IMR-90 (cell line): ENCODE data around the gene TNK2. TPM values are rescaled to one million over a fixed set of nuclear protein-coding genes. Genes with fewer than 3 reads are reported as not detected.

Experiments used
- ATAC-seq: fragments of 200-7000 bp; cut with Tn5 transposase; 2 replicates; pipeline ENCODE4 v1.9.1; 2020; ENCODE audit warnings: low read depth, mild to moderate bottlenecking, moderate library complexity
- BruUV-seq: library from RNA; stranded (reverse); fragments of 400-500 nt; replicated peaks from 2 replicates; lab custom pipeline; 2021; lab: Mats Ljungman, UMichigan
- CTCF ChIA-PET: fragments of 300-600 bp; formaldehyde crosslinking; extraction: SDS; loops from one replicate; lab custom pipeline; 2021; ENCODE audit warnings: antibody characterized with exemption; lab: Yijun Ruan, JAX
- POLR2A ChIA-PET: fragments of 300-600 bp; sonication (Branson Sonifier 250); formaldehyde crosslinking; loops from one replicate; lab custom pipeline; 2022; ENCODE audit warnings: antibody characterized with exemption; ENCODE audit not compliant: unreplicated experiment; lab: Charles Lee
- DNase-seq: peaks from one replicate; pipeline ENCODE4 v3.0.0; 2013
- H2AFZ ChIP-seq: replicated peaks from 2 replicates; pipeline ENCODE3; 2013; ENCODE audit warnings: low read length, mild to moderate bottlenecking; ENCODE audit not compliant: poor library complexity
- H2AK5ac ChIP-seq: 2 replicates; pipeline ENCODE4 v1.6.1; 2013; ENCODE audit warnings: low read depth, low read length, inconsistent platforms
- H2AK9ac ChIP-seq: replicated peaks from 2 replicates; pipeline ENCODE3; 2013; ENCODE audit warnings: mild to moderate bottlenecking, low read depth, low read length, moderate library complexity; ENCODE audit not compliant: poor library complexity
- H2BK120ac ChIP-seq: 2 replicates; pipeline ENCODE4 v1.6.1; 2013; ENCODE audit warnings: low read depth, low read length, inconsistent platforms
- H2BK15ac ChIP-seq: 3 replicates; pipeline ENCODE4 v1.6.1; 2013; ENCODE audit warnings: low read depth, low read length, inconsistent platforms
- H2BK20ac ChIP-seq: 2 replicates; pipeline ENCODE4 v1.6.1; 2013; ENCODE audit warnings: low read depth, mild to moderate bottlenecking, inconsistent platforms, low read length, moderate library complexity
- H2BK5ac ChIP-seq: 2 replicates; pipeline ENCODE4 v1.6.1; 2013; ENCODE audit warnings: mild to moderate bottlenecking, low read depth, low read length, inconsistent platforms; ENCODE audit not compliant: poor library complexity, severe bottlenecking
- H3K14ac ChIP-seq: replicated peaks from 2 replicates; pipeline ENCODE4 v1.6.1; 2013; ENCODE audit warnings: low read depth, low read length, inconsistent platforms
- H3K18ac ChIP-seq: 2 replicates; pipeline ENCODE4 v1.6.1; 2013; ENCODE audit warnings: low read depth, low read length, control low read depth
- H3K23ac ChIP-seq: 2 replicates; pipeline ENCODE4 v1.6.1; 2013; ENCODE audit warnings: low read depth, low read length, inconsistent platforms
- H3K27ac ChIP-seq: 2 replicates; pipeline ENCODE4 v1.5.1; 2013; ENCODE audit warnings: mild to moderate bottlenecking, control low read depth, low read length; ENCODE audit not compliant: insufficient read depth
- H3K27me3 ChIP-seq: 2 replicates; pipeline ENCODE4 v1.6.1; 2013; ENCODE audit warnings: low read length; ENCODE audit not compliant: control insufficient read depth, insufficient read depth
- H3K36me3 ChIP-seq: 2 replicates; pipeline ENCODE4 v1.6.1; 2013; ENCODE audit warnings: low read length, mixed read lengths; ENCODE audit not compliant: control insufficient read depth, insufficient read depth
- H3K4ac ChIP-seq: 2 replicates; pipeline ENCODE4 v1.6.1; 2013; ENCODE audit warnings: low read depth, low read length, inconsistent platforms
- H3K4me1 ChIP-seq: 2 replicates; pipeline ENCODE4 v1.6.1; 2013; ENCODE audit warnings: low read length, mixed read lengths; ENCODE audit not compliant: control insufficient read depth, insufficient read depth
- H3K4me2 ChIP-seq: 2 replicates; pipeline ENCODE4 v1.6.1; 2013; ENCODE audit warnings: low read depth, mild to moderate bottlenecking, control low read depth, low read length, moderate library complexity
- H3K4me3 ChIP-seq: 2 replicates; pipeline ENCODE4 v1.5.1; 2013; ENCODE audit warnings: low read depth, mild to moderate bottlenecking, control low read depth, low read length, moderate library complexity; ENCODE audit not compliant: insufficient read depth
- H3K56ac ChIP-seq: 2 replicates; pipeline ENCODE4 v1.6.1; 2013; ENCODE audit warnings: low read length, inconsistent platforms; ENCODE audit not compliant: insufficient read depth; ENCODE audit errors: extremely low read depth
- H3K79me1 ChIP-seq, 2 experiments: 2 replicates each; pipeline ENCODE4 v1.6.1; 2013; ENCODE audit warnings: low read length in 2 of 2, inconsistent platforms in 1 of 2, low read depth in 1 of 2
- H3K9ac ChIP-seq: 2 replicates; pipeline ENCODE4 v1.6.1; 2013; ENCODE audit warnings: low read depth, low read length, control low read depth
- H3K9me1 ChIP-seq: 2 replicates; pipeline ENCODE4 v1.6.1; 2013; ENCODE audit warnings: low read length, inconsistent platforms; ENCODE audit not compliant: insufficient read depth
- H3K9me3 ChIP-seq: 2 replicates; pipeline ENCODE4 v1.6.1; 2013; ENCODE audit warnings: low read length; ENCODE audit not compliant: control insufficient read depth, insufficient read depth
- H4K20me1 ChIP-seq: 2 replicates; pipeline ENCODE4 v1.6.1; 2013; ENCODE audit warnings: low read length, inconsistent platforms; ENCODE audit not compliant: insufficient read depth
- H4K5ac ChIP-seq: 2 replicates; pipeline ENCODE4 v1.6.1; 2013; ENCODE audit warnings: mild to moderate bottlenecking, low read depth, low read length, control low read depth
- H4K8ac ChIP-seq, 2 experiments: 2 replicates each; pipeline ENCODE4 v1.6.1; 2013; ENCODE audit warnings: low read depth in 2 of 2, low read length in 2 of 2, control low read depth in 1 of 2, inconsistent platforms in 1 of 2
- H4K91ac ChIP-seq: 2 replicates; pipeline ENCODE4 v1.6.1; 2013; ENCODE audit warnings: low read depth, low read length, inconsistent platforms; ENCODE audit not compliant: insufficient read depth
- BHLHE40 ChIP-seq: fragments of 150-350 bp; IDR thresholded peaks from 2 replicates; pipeline ENCODE4 v1.6.1; 2016; ENCODE audit warnings: mild to moderate bottlenecking, low read depth, low read length
- FOS ChIP-seq: fragments of 150-350 bp; IDR thresholded peaks from 2 replicates; pipeline ENCODE4 v1.6.1; 2016; ENCODE audit warnings: low read depth, low read length
- MAFK ChIP-seq: IDR thresholded peaks from 2 replicates; pipeline ENCODE4 v1.6.1; 2012; ENCODE audit warnings: low read depth, low read length, improper control_type of control experiment
- MAZ ChIP-seq: IDR thresholded peaks from 2 replicates; pipeline ENCODE4 v1.6.1; 2012; ENCODE audit warnings: low read depth, mild to moderate bottlenecking, low read length, improper control_type of control experiment, moderate library complexity, borderline replicate concordance
- WGBS, 2 experiments: methylation state at CpG; one replicate each; pipeline versions ENCODE4 v1.1.5 to v1.1.7; 2013; ENCODE audit warnings: missing lambda C conversion rate in 2 of 2; ENCODE audit not compliant: insufficient read length in 1 of 2; ENCODE audit errors: extremely low coverage in 2 of 2; 5-methylcytosine and 5-hydroxymethylcytosine counted together
- dilution Hi-C: fragments of 300-500 bp; cut with HindIII; formaldehyde crosslinking; loops from one replicate; pipeline ENCODE4 v1.14.3; 2018; ENCODE audit warnings: low sequenced_read_pairs; ENCODE audit not compliant: unreplicated experiment
- in situ Hi-C: fragments of 300-500 bp; cut with MboI; formaldehyde crosslinking; loops from 3 replicates; pipeline ENCODE4 v1.14.3; 2019; ENCODE audit warnings: low sequenced_read_pairs, inconsistent platforms, mixed read lengths
- intact Hi-C: fragments of 100-400 bp; cut with micrococcal nuclease; formaldehyde crosslinking; loops from 2 replicates; pipeline ENCODE4 v1.10.0; 2022
- polyA plus RNA-seq, 3 experiments: library from polyadenylated mRNA; depleted of rRNA; stranded (reverse); fragments of >200 nt; gene quantifications; 2 replicates each; pipeline ENCODE4 v1.2.3, GENCODE V29; 2012; ENCODE audit warnings: low replicate concordance in 1 of 3
- total RNA-seq: library from RNA; depleted of rRNA; stranded (reverse); fragments of >200 nt; gene quantifications from 2 replicates; pipeline ENCODE4 v1.2.3, GENCODE V29; 2012

The TNK2 gene
- total and polyA plus RNA-seq, 2 of the 4 experiments (the other 2 are of a cell fraction) = 2.2 to 13.8 TPM

- in situ Hi-C loops (no loop called here), dilution Hi-C loops (no loop called here), intact Hi-C loops (no loop called here)
- H3K9me3 ChIP-seq = no peaks in the 10 kb centered on the region
- CTCF ChIA-PET = no interaction called here
- no peak overlapping the region for H2BK5ac ChIP-seq
- H3K18ac ChIP-seq = no peak overlapping the region
- no peaks in the 10 kb centered on the region for H3K9me1 ChIP-seq
- H2BK20ac ChIP-seq = no peak overlapping the region
- H3K23ac ChIP-seq = no peak overlapping the region
- H2BK120ac ChIP-seq = no peak overlapping the region
- no peak overlapping the region for H3K27ac ChIP-seq
- H4K20me1 ChIP-seq = no peaks in the 10 kb centered on the region
- H3K9ac ChIP-seq = no peak overlapping the region
- H2AFZ ChIP-seq = no peak overlapping the region
- H2AK9ac ChIP-seq = no peak overlapping the region
- TF ChIP-seq BHLHE40 (no peak), MAZ (no peak), FOS (no peak), MAFK (no peak)
- 80% methylated on average over 7 of the region's 14 CpGs; no CpG with 5 or more reads in 1 of the 2 experiments for WGBS, 2 experiments
- no peak for ATAC-seq
- H3K14ac ChIP-seq = no peak overlapping the region
- H3K36me3 ChIP-seq = no peaks in the 10 kb centered on the region
- H4K8ac ChIP-seq = no peak overlapping the region
- no peaks in the 10 kb centered on the region for H3K79me1 ChIP-seq
- POLR2A ChIA-PET = no interaction called here
- no TSS peak for BruUV-seq
- no peak overlapping the region for H4K91ac ChIP-seq
- no peak overlapping the region for H4K5ac ChIP-seq
- H3K56ac ChIP-seq = no peak overlapping the region
- no peaks in the 10 kb centered on the region for H3K4me1 ChIP-seq
- no peak overlapping the region for H2AK5ac ChIP-seq
- no peak overlapping the region for H3K4ac ChIP-seq
- H3K4me2 ChIP-seq = no peak overlapping the region
- H3K4me3 ChIP-seq = no peak overlapping the region
- no peak for DNase-seq
- peaks cover 10% of the 10 kb centered on the region for H3K27me3 ChIP-seq
- no peak overlapping the region for H2BK15ac ChIP-seq
Observed at GRCh38 chr3:195918176-195918575, 9.8 kb upstream of the TNK2 start.
